Hepatocyte (in vitro differentiated cells): ENCODE data around the gene HOXA11. TPM values are rescaled to one million over a fixed set of nuclear protein-coding genes. Genes with fewer than 3 reads are reported as not detected.

Experiments
- DNase-seq: peaks from one replicate; pipeline ENCODE4 v3.0.0-alpha.2; 2016; ENCODE audit warnings: low spot score
- H2AFZ ChIP-seq: fragments of 200-600 bp; sonication (generic); 2 replicates; pipeline ENCODE4 v1.6.0; 2016; ENCODE audit warnings: antibody characterized with exemption, mild to moderate bottlenecking
- H3K27ac ChIP-seq: fragments of 200-600 bp; sonication (generic); 2 replicates; pipeline ENCODE4 v1.5.1; 2016; ENCODE audit warnings: mild to moderate bottlenecking
- H3K27me3 ChIP-seq: fragments of 200-600 bp; sonication (generic); 2 replicates; pipeline ENCODE4 v1.6.1; 2016
- H3K36me3 ChIP-seq: fragments of 200-600 bp; sonication (generic); replicated peaks from 2 replicates; pipeline ENCODE4 v1.5.1; 2016; ENCODE audit warnings: low read depth; ENCODE audit not compliant: insufficient read depth
- H3K4me1 ChIP-seq: fragments of 200-600 bp; sonication (generic); 2 replicates; pipeline ENCODE4 v1.5.1; 2016; ENCODE audit warnings: mild to moderate bottlenecking, moderate library complexity; ENCODE audit not compliant: insufficient read depth
- H3K4me2 ChIP-seq: fragments of 200-600 bp; sonication (generic); 2 replicates; pipeline ENCODE4 v1.6.0; 2016
- H3K4me3 ChIP-seq: fragments of 200-600 bp; sonication (generic); 2 replicates; pipeline ENCODE4 v1.5.1; 2016; ENCODE audit warnings: mild to moderate bottlenecking
- H3K79me2 ChIP-seq: fragments of 200-600 bp; sonication (generic); 2 replicates; pipeline ENCODE4 v1.6.0; 2017; ENCODE audit warnings: mild to moderate bottlenecking
- H3K9me2 ChIP-seq: fragments of 200-600 bp; sonication (generic); replicated peaks from 2 replicates; pipeline ENCODE4 v1.6.0; 2017; ENCODE audit warnings: mild to moderate bottlenecking; ENCODE audit not compliant: insufficient read depth
- H3K9me3 ChIP-seq: fragments of 200-600 bp; sonication (generic); 2 replicates; pipeline ENCODE4 v1.5.1; 2016; ENCODE audit warnings: low read depth, mild to moderate bottlenecking
- H4K20me1 ChIP-seq: fragments of 200-600 bp; sonication (generic); 2 replicates; pipeline ENCODE4 v1.6.0; 2016; ENCODE audit warnings: mild to moderate bottlenecking; ENCODE audit not compliant: insufficient read depth, poor library complexity, severe bottlenecking
- CTCF ChIP-seq: fragments of 200-600 bp; sonication (generic); IDR thresholded peaks from 2 replicates; pipeline ENCODE4 v1.5.1; 2016; ENCODE audit warnings: antibody characterized with exemption, mild to moderate bottlenecking; ENCODE audit not compliant: poor library complexity
- EZH2 ChIP-seq: fragments of 200-600 bp; sonication (generic); IDR thresholded peaks from 2 replicates; pipeline ENCODE4 v1.6.1; 2016; ENCODE audit warnings: antibody characterized with exemption, mild to moderate bottlenecking, borderline replicate concordance
- EZH2phosphoT487 ChIP-seq: fragments of 200-600 bp; sonication (generic); IDR thresholded peaks from one replicate; pipeline ENCODE4 v1.6.1; 2018; ENCODE audit warnings: antibody characterized with exemption, mild to moderate bottlenecking, low read depth, moderate library complexity; ENCODE audit not compliant: unreplicated experiment, severe bottlenecking
- WGBS: methylation state at CpG from one replicate; pipeline ENCODE4 v1.1.6; 2016; ENCODE audit warnings: low lambda C conversion rate; ENCODE audit errors: missing lambda C conversion rate; 5-methylcytosine and 5-hydroxymethylcytosine counted together
- polyA plus RNA-seq: library from polyadenylated mRNA; unstranded; fragments of >200 nt; fragmentation: Nextera tagmentation; extraction: Ambion mirVana; gene quantifications from 2 replicates; pipeline ENCODE4 v1.2.1, GENCODE V29; 2016
- total RNA-seq: library from RNA; depleted of rRNA; stranded (reverse); fragments of >200 nt; gene quantifications from 2 replicates; pipeline ENCODE4 v1.2.3, GENCODE V29; 2014

HOXA11 gene
- total and polyA plus RNA-seq, 2 experiments from 2014 or later = 6.4 to 7.6 TPM

- 10% methylated on average over 46 of the region's 46 CpGs for WGBS
- TF ChIP-seq EZH2phosphoT487 = no peak
- no peak for TF ChIP-seq CTCF
- peak; percentile 81 for TF ChIP-seq EZH2
- Histone ChIP-seq H3K36me3 (no peaks in the 10 kb centered on the region), H3K79me2 (peaks cover 87% of the 10 kb centered on the region), H2AFZ (peak overlapping the region; percentile 14), H3K4me3 (peak overlapping the region; percentile 29), H3K27me3 (peaks cover 98% of the 10 kb centered on the region), H3K4me1 (peaks cover 22% of the 10 kb centered on the region), H3K4me2 (peak overlapping the region; percentile 96), H3K27ac (peak overlapping the region; percentile 96), H4K20me1 (peaks cover 9% of the 10 kb centered on the region), H3K9me3 (no peaks in the 10 kb centered on the region), H3K9me2 (no peaks in the 10 kb centered on the region)
- DNase-seq = no peak
Measured at GRCh38 chr7:27165996-27166530, 19.0 kb downstream of the HOXA11 start.

- H3K27ac ChIP-seq = peak within 1 kb of the TSS; percentile 96
- TF ChIP-seq EZH2 (peak; percentile 84), EZH2phosphoT487 (no peak), CTCF (no peak)
- H3K4me3 ChIP-seq = peak within 1 kb of the TSS; percentile 29
- H2AFZ ChIP-seq = peak within 1 kb of the TSS; percentile 14
- H3K9me2 ChIP-seq = no peaks in the 10 kb centered on the region
- H3K4me1 ChIP-seq = peaks cover 27% of the 10 kb centered on the region
- WGBS = 21% methylated on average over 78 of the region's 82 CpGs
- peaks cover 79% of the 10 kb centered on the region for H3K79me2 ChIP-seq
- peaks cover 2% of the 10 kb centered on the region for H4K20me1 ChIP-seq
- peak within 1 kb of the TSS; percentile 96 for H3K4me2 ChIP-seq
- H3K27me3 ChIP-seq = peaks cover 92% of the 10 kb centered on the region
- no peaks in the 10 kb centered on the region for H3K9me3 ChIP-seq
- no peaks in the 10 kb centered on the region for H3K36me3 ChIP-seq
- no peak for DNase-seq
Measured at GRCh38 chr7:27165089-27165995, 19.7 kb downstream of the HOXA11 start, which contains the start of gene HOXA9. HOXA9 (minus strand) TSS chr7:27165537; CDS start chr7:27165457, 80 bp downstream.

GRCh38 chr7:27164367-27165088 lies 20.5 kb downstream of the HOXA11 start:
- H3K9me2 ChIP-seq = no peaks in the 10 kb centered on the region
- no peaks in the 10 kb centered on the region for H4K20me1 ChIP-seq
- H3K79me2 ChIP-seq = peaks cover 72% of the 10 kb centered on the region
- peaks cover 29% of the 10 kb centered on the region for H3K4me1 ChIP-seq
- DNase-seq = no peak
- TF ChIP-seq EZH2 = peak; percentile 91
- peak; percentile 8 for TF ChIP-seq CTCF
- TF ChIP-seq EZH2phosphoT487 = peak; percentile 26
- no peaks in the 10 kb centered on the region for H3K9me3 ChIP-seq
- peaks cover 92% of the 10 kb centered on the region for H3K27me3 ChIP-seq
- H3K4me3 ChIP-seq = peak overlapping the region; percentile 12
- no peak overlapping the region for H2AFZ ChIP-seq
- no peaks in the 10 kb centered on the region for H3K36me3 ChIP-seq
- H3K27ac ChIP-seq = peak overlapping the region; percentile 96
- WGBS = 23% methylated on average over 37 of the region's 47 CpGs
- peak overlapping the region; percentile 96 for H3K4me2 ChIP-seq
